Neural cell (in vitro differentiated cells): ENCODE data around the gene ROBO3.

Experiments used
- CTCF ChIP-seq: fragments of 450-650 bp; IDR thresholded peaks from 2 replicates; pipeline ENCODE4 v1.5.1; 2014; ENCODE audit warnings: antibody characterized with exemption, mild to moderate bottlenecking, moderate library complexity; ENCODE audit not compliant: poor library complexity, severe bottlenecking
- EP300 ChIP-seq: fragments of 450-650 bp; conservative IDR thresholded peaks from 2 replicates; pipeline ENCODE4 v1.6.1; 2014; ENCODE audit warnings: antibody characterized with exemption, mild to moderate bottlenecking, moderate library complexity; ENCODE audit not compliant: poor library complexity, severe bottlenecking

- TF ChIP-seq CTCF (no peak), EP300 (no peak)
These were observed 6.1 kb upstream of the ROBO3 start for GRCh38 chr11:124859171-124859570.
